Endothelial cell of umbilical vein (primary cell): Measurements from ENCODE around the gene KIAA0825. TPM values are rescaled to one million over a fixed set of nuclear protein-coding genes. Genes with fewer than 3 reads are reported as not detected.
"Not testable (repeated sequence)": the region's sequence is repeated elsewhere in the genome, so short reads cannot be mapped to it uniquely, and the experiment has no call there.

Source experiments
- BruUV-seq: library from RNA; stranded (reverse); fragments of 400-500 nt; replicated peaks from 2 replicates; lab custom pipeline; 2021; lab: Mats Ljungman, UMichigan
- CTCF ChIA-PET: fragments of 300-600, 350-600 bp; sonication (Branson Sonifier 250); formaldehyde crosslinking; loops from one replicate; lab custom pipeline; 2021; ENCODE audit warnings: antibody characterized with exemption, inconsistent platforms; lab: Charles Lee
- POLR2A ChIA-PET: fragments of 300-600, 350-600 bp; sonication (Branson Sonifier 250); formaldehyde crosslinking; loops from one replicate; lab custom pipeline; 2021; ENCODE audit warnings: antibody characterized with exemption, inconsistent platforms; lab: Charles Lee
- DNase-seq: peaks from one replicate; pipeline ENCODE4 v3.0.0-alpha.2; 2011; ENCODE audit warnings: low read depth, low spot score
- FAIRE-seq: peaks from 2 replicates; lab custom pipeline; 2011; peaks lifted over from hg19 to GRCh38; lab: Jason Lieb, UNC
- H2AFZ ChIP-seq: 2 replicates; pipeline ENCODE4 v1.6.0; 2012; ENCODE audit warnings: low read depth, low read length, control low read depth, inconsistent platforms
- H3K27ac ChIP-seq: 2 replicates; pipeline ENCODE4 v1.5.1; 2011; ENCODE audit warnings: low read depth, mild to moderate bottlenecking, control low read depth, low read length, moderate library complexity; ENCODE audit not compliant: insufficient read depth
- H3K27me3 ChIP-seq, 2 experiments: 2 replicates each; pipeline versions ENCODE4 v1.6.0 to v1.6.1; 2011; ENCODE audit warnings: low read length in 2 of 2, mixed read lengths in 1 of 2; ENCODE audit not compliant: control insufficient read depth in 2 of 2, insufficient read depth in 2 of 2
- H3K36me3 ChIP-seq, 2 experiments: 2 replicates in 1 of 2; 3 replicates in 1 of 2; pipeline ENCODE4 v1.5.1; 2011; ENCODE audit warnings: low read length in 2 of 2, mild to moderate bottlenecking in 1 of 2, moderate library complexity in 1 of 2; ENCODE audit not compliant: control insufficient read depth in 2 of 2, insufficient read depth in 2 of 2; ENCODE audit errors: extremely low read depth in 1 of 2
- H3K4me1 ChIP-seq: 3 replicates; pipeline ENCODE4 v1.5.1; 2011; ENCODE audit warnings: mild to moderate bottlenecking, low read length; ENCODE audit not compliant: control insufficient read depth, insufficient read depth; ENCODE audit errors: extremely low read depth
- H3K4me2 ChIP-seq: 2 replicates; pipeline ENCODE4 v1.6.1; 2011; ENCODE audit warnings: low read length, control low read depth, mixed read lengths; ENCODE audit not compliant: insufficient read depth
- H3K4me3 ChIP-seq, 3 experiments: fragments of 200-600 bp in 1 of 3; sonication (generic), shearing (Covaris generic) in 1 of 3; replicated peaks in 1 of 3; 2 replicates each; pipeline ENCODE4 v1.5.1; 2011 to 2016; ENCODE audit warnings: control low read depth in 3 of 3, low read length in 3 of 3, mild to moderate bottlenecking in 2 of 3, inconsistent platforms in 1 of 3, low read depth in 1 of 3, moderate library complexity in 1 of 3; ENCODE audit not compliant: insufficient read depth in 1 of 3
- H3K79me2 ChIP-seq: 2 replicates; pipeline ENCODE4 v1.6.0; 2012; ENCODE audit warnings: low read length, inconsistent platforms; ENCODE audit not compliant: control insufficient read depth, insufficient read depth
- H3K9ac ChIP-seq: replicated peaks from 2 replicates; pipeline ENCODE3; 2011; ENCODE audit warnings: low read length, control low read depth; ENCODE audit not compliant: insufficient read depth; ENCODE audit errors: extremely low read depth
- H3K9me1 ChIP-seq: replicated peaks from 3 replicates; pipeline ENCODE4 v1.6.0; 2011; ENCODE audit warnings: mild to moderate bottlenecking, low read length; ENCODE audit not compliant: control insufficient read depth, insufficient read depth; ENCODE audit errors: extremely low read depth
- H3K9me3 ChIP-seq: replicated peaks from 2 replicates; pipeline ENCODE4 v1.5.1; 2012; ENCODE audit warnings: low read length, inconsistent platforms; ENCODE audit not compliant: control insufficient read depth, insufficient read depth
- H4K20me1 ChIP-seq: replicated peaks from 2 replicates; pipeline ENCODE3; 2011; ENCODE audit warnings: mild to moderate bottlenecking, low read length; ENCODE audit not compliant: control insufficient read depth, insufficient read depth; ENCODE audit errors: extremely low read depth
- EZH2 ChIP-seq: IDR thresholded peaks from 2 replicates; pipeline ENCODE4 v1.6.1; 2012; ENCODE audit warnings: borderline replicate concordance, low read depth, mild to moderate bottlenecking, moderate library complexity, low read length, inconsistent platforms; ENCODE audit not compliant: severe bottlenecking
- FOS ChIP-seq: IDR thresholded peaks from 2 replicates; pipeline ENCODE4 v1.6.1; 2011; ENCODE audit warnings: mild to moderate bottlenecking, low read length, moderate library complexity, borderline replicate concordance; ENCODE audit not compliant: insufficient read depth
- GATA2 ChIP-seq: IDR thresholded peaks from 2 replicates; pipeline ENCODE4 v1.7.0; 2011; ENCODE audit warnings: low read depth, mild to moderate bottlenecking, moderate library complexity, mixed read lengths, low read length; ENCODE audit not compliant: insufficient read length, insufficient read depth
- JUN ChIP-seq: IDR thresholded peaks from 2 replicates; pipeline ENCODE4 v1.6.1; 2011; ENCODE audit warnings: borderline replicate concordance, low read depth; ENCODE audit not compliant: insufficient read length, insufficient read depth
- MAX ChIP-seq: IDR thresholded peaks from 2 replicates; pipeline ENCODE4 v1.6.1; 2011; ENCODE audit not compliant: insufficient read depth, insufficient read length
- MYC ChIP-seq: IDR thresholded peaks from one replicate; pipeline ENCODE4 v1.6.1; 2011; ENCODE audit warnings: mild to moderate bottlenecking, low read depth, low read length
- POLR2A ChIP-seq: IDR thresholded peaks from 2 replicates; pipeline ENCODE4 v1.6.1; 2012; ENCODE audit warnings: low read depth, mild to moderate bottlenecking, control low read depth, low read length
- POLR2AphosphoS5 ChIP-seq: IDR thresholded peaks from 2 replicates; pipeline ENCODE4 v1.6.1; 2012; ENCODE audit warnings: low read depth, mild to moderate bottlenecking, control low read depth, low read length, moderate library complexity; ENCODE audit not compliant: insufficient read depth
- dilution Hi-C: fragments of 300-500 bp; cut with MboI; formaldehyde crosslinking; loops from one replicate; pipeline ENCODE4 v1.15.0; 2019; ENCODE audit warnings: low sequenced_read_pairs; ENCODE audit not compliant: extremely low pct_ligation_motif_present
- intact Hi-C: fragments of 100-400 bp; cut with micrococcal nuclease; formaldehyde crosslinking; loops from one replicate; pipeline ENCODE4 v1.10.0; 2022
- polyA plus RNA-seq, 4 experiments: library from polyadenylated mRNA; depleted of rRNA in 3 of 4; stranded (reverse) in 3 of 4; unstranded in 1 of 4; fragments of >200 nt; gene quantifications; 2 replicates each; pipeline versions ENCODE4 v1.2.1 to v1.2.3, GENCODE V29; 2011 to 2012; ENCODE audit warnings: missing spikeins in 1 of 4
- total RNA-seq: library from RNA; stranded (reverse); gene quantifications from 2 replicates; pipeline ENCODE4 v1.2.3, GENCODE V29; 2021
- TF ChIP-seq, protein P1 (sequence below), 2 donors: IDR thresholded peaks; 1 replicate in 1 of 2; 2 replicates in 1 of 2; pipeline ENCODE4 v1.5.1; 2011; ENCODE audit warnings: low read length in 2 of 2, mild to moderate bottlenecking in 2 of 2, moderate library complexity in 2 of 2, control low read depth in 1 of 2, inconsistent platforms in 1 of 2, low read depth in 1 of 2; ENCODE audit not compliant: insufficient read depth in 1 of 2; ENCODE audit errors: extremely low read depth in 1 of 2

KIAA0825 gene
- total and polyA plus RNA-seq, 2 donors (not counting 3 experiments of a cell fraction or from before 2014, with no cell fraction given): 0.15 to 1.1 TPM

GRCh38 chr5:94575196-94575595 is 43.2 kb downstream of the KIAA0825 start:
- H3K9me3 ChIP-seq: no peaks in the 10 kb centered on the region
- H3K36me3 ChIP-seq: no peaks in the 10 kb centered on the region
- no peaks in the 10 kb centered on the region for H4K20me1 ChIP-seq
- dilution Hi-C loops (no loop called here), intact Hi-C loops (no loop called here)
- H3K9me1 ChIP-seq: no peaks in the 10 kb centered on the region
- no peak overlapping the region for H3K27ac ChIP-seq
- H2AFZ ChIP-seq: no peak overlapping the region
- H3K79me2 ChIP-seq: no peaks in the 10 kb centered on the region
- DNase-seq (no peak), FAIRE-seq (no peak)
- H3K4me2 ChIP-seq: no peak overlapping the region
- ChIA-PET CTCF (interaction anchor here (1.9 to 2.0 kb wide), 2 partner anchors 13 to 14 kb away, joined by 4 read pairs; no protein-coding TSS in a partner anchor), POLR2A (no interaction called here)
- TF ChIP-seq FOS: no peak
- TF ChIP-seq MAX: no peak
- TF ChIP-seq, protein P1, sequence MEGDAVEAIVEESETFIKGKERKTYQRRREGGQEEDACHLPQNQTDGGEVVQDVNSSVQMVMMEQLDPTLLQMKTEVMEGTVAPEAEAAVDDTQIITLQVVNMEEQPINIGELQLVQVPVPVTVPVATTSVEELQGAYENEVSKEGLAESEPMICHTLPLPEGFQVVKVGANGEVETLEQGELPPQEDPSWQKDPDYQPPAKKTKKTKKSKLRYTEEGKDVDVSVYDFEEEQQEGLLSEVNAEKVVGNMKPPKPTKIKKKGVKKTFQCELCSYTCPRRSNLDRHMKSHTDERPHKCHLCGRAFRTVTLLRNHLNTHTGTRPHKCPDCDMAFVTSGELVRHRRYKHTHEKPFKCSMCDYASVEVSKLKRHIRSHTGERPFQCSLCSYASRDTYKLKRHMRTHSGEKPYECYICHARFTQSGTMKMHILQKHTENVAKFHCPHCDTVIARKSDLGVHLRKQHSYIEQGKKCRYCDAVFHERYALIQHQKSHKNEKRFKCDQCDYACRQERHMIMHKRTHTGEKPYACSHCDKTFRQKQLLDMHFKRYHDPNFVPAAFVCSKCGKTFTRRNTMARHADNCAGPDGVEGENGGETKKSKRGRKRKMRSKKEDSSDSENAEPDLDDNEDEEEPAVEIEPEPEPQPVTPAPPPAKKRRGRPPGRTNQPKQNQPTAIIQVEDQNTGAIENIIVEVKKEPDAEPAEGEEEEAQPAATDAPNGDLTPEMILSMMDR (IDR thresholded peaks at IDR 0.05; ENCODE audit: extremely low read depth in 1 of 2, insufficient read depth in 1 of 2, low read depth in 1 of 2, low read length in 2 of 2): no peak
- TF ChIP-seq POLR2AphosphoS5: no peak
- no peak for TF ChIP-seq GATA2
- TF ChIP-seq MYC: no peak
- no peak for TF ChIP-seq POLR2A
- TF ChIP-seq JUN: no peak
- TF ChIP-seq EZH2: no peak
- H3K4me3 ChIP-seq: no peak overlapping the region
- BruUV-seq: no TSS peak
- no peaks in the 10 kb centered on the region for H3K27me3 ChIP-seq
- no peak overlapping the region for H3K9ac ChIP-seq
- no peaks in the 10 kb centered on the region for H3K4me1 ChIP-seq

DNA sequence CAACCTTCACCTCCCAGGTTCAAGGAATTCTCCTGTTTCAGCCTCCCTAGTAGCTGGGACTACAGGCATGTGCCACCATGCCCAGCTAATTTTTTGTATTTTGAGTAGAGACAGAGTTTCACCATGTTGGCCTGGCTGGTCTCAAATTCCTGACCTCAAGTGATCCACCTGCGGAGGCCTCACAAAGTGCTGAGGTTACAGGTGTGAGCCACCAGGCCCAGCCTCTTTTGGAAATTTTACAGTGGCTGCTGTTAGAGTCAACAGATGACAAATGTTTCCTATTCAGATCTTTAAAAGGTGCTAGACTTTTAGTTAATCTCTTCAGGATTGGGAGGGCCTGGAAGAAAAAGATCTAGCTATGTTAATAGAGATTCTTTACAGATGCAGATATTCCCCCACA is 45.1 kb downstream of the KIAA0825 start:
- H3K4me2 ChIP-seq, H3K27ac ChIP-seq, H2AFZ ChIP-seq, H3K9me1 ChIP-seq, H3K36me3 ChIP-seq, DNase-seq, H4K20me1 ChIP-seq, H3K9me3 ChIP-seq, H3K79me2 ChIP-seq, H3K27me3 ChIP-seq, FAIRE-seq, H3K9ac ChIP-seq, BruUV-seq, dilution Hi-C loops, POLR2A ChIA-PET, H3K4me1 ChIP-seq, H3K4me3 ChIP-seq, intact Hi-C loops: not testable (repeated sequence)
- CTCF ChIA-PET: interaction anchor here (1.9 to 2.0 kb wide), 2 partner anchors 11 to 13 kb away, joined by 4 read pairs; no protein-coding TSS in a partner anchor
